Prostate gland (tissue), 2 donors: Measurements from ENCODE around the gene HSDL2.

Source experiments
- POLR2A ChIP-seq: fragments of 450-650 bp; IDR thresholded peaks from one replicate; pipeline ENCODE4 v1.6.1; 2016; ENCODE audit warnings: antibody characterized with exemption, mild to moderate bottlenecking
- POLR2AphosphoS5 ChIP-seq: sonication (generic); formaldehyde crosslinking; IDR thresholded peaks from one replicate; pipeline ENCODE4 v1.6.1; 2017; ENCODE audit warnings: antibody characterized with exemption
- TF ChIP-seq, protein P1 (sequence below), 4 experiments: fragments of 200-600 bp in 2 of 4; fragments of 450-650 bp in 2 of 4; sonication (generic) in 2 of 4; IDR thresholded peaks; 1 replicate in 3 of 4; 2 replicates in 1 of 4; pipeline ENCODE4 v1.5.1; 2016 to 2019; ENCODE audit warnings: antibody characterized with exemption in 4 of 4, mild to moderate bottlenecking in 2 of 4, moderate library complexity in 2 of 4

DNA sequence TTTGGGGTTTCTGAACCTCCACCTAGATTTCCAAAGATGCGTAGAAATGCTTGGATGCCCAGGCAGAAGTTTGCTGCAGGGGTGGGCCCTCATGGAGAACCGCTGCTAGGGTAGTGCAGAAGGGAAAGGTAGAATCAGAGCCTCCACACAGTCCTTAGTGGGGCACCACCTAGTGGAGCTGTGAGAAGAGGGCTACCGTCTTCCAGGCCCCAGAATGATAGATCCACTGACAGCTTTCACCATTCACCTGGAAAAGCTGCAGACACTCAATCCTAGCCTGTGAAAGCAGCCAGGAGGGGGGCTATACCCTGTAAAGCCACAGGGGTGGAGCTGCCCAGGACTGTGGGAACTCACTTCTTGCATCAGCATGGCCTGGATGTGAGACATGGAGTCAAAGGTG is 13.3 kb upstream of the HSDL2 start:
- TF ChIP-seq, protein P1, sequence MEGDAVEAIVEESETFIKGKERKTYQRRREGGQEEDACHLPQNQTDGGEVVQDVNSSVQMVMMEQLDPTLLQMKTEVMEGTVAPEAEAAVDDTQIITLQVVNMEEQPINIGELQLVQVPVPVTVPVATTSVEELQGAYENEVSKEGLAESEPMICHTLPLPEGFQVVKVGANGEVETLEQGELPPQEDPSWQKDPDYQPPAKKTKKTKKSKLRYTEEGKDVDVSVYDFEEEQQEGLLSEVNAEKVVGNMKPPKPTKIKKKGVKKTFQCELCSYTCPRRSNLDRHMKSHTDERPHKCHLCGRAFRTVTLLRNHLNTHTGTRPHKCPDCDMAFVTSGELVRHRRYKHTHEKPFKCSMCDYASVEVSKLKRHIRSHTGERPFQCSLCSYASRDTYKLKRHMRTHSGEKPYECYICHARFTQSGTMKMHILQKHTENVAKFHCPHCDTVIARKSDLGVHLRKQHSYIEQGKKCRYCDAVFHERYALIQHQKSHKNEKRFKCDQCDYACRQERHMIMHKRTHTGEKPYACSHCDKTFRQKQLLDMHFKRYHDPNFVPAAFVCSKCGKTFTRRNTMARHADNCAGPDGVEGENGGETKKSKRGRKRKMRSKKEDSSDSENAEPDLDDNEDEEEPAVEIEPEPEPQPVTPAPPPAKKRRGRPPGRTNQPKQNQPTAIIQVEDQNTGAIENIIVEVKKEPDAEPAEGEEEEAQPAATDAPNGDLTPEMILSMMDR (IDR thresholded peaks at IDR 0.05): no peak
- no peak for TF ChIP-seq POLR2A
- no peak for TF ChIP-seq POLR2AphosphoS5
